ENCODE data around the gene CEACAM16. TPM values are rescaled to one million over a fixed set of nuclear protein-coding genes. Genes with fewer than 3 reads are reported as not detected.
"Not testable (repeated sequence)": the region's sequence is repeated elsewhere in the genome, so short reads cannot be mapped to it uniquely, and the experiment has no call there.

CEACAM16 gene
- total RNA-seq, 1 donor from 2014 or later, result not detected

DNA sequence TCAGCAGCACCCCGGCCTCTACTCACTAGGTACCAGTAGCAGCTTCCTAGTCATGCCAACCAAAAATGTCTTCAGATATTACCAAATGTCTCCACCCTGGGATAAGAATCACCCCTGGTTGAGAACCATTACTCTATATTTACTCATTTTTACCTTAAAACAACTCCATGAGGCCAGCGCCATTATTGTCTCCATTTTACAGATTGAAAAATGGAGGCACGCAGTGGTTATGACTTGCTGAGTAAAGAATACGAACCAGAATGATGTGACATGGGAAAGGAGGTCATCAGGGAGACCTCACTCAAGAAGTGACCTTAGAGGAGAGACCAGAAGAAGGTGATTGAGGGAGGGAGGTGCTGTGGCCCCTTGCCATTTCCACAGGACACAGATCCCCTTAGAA is 25.4 kb upstream of the CEACAM16 start:
- no peak for DNase-seq (ENCODE audit: low spot score in 2 of 2)
- no peak for FAIRE-seq

DNA sequence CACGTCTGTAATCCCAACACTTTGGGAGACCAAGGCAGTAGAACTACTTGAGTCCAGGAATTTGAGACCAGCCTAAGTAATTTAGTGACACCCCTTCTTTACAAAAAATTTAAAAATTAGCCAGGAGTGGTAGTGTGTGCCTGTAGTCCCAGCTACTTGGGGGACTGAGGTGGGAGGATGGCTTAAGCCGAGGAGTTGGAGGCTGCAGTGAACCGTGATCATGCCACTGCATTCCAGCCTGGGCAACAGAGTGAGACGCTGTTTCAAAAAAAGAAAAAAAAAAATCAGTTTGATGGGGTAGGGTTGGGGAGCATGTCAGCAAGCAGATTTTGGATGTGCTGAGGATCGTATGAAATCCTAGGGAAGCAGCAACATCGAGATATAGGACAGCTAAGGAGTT is 23.4 kb upstream of the CEACAM16 start:
- DNase-seq (ENCODE audit: low spot score in 2 of 2) (no peak), FAIRE-seq (no peak)

DNA sequence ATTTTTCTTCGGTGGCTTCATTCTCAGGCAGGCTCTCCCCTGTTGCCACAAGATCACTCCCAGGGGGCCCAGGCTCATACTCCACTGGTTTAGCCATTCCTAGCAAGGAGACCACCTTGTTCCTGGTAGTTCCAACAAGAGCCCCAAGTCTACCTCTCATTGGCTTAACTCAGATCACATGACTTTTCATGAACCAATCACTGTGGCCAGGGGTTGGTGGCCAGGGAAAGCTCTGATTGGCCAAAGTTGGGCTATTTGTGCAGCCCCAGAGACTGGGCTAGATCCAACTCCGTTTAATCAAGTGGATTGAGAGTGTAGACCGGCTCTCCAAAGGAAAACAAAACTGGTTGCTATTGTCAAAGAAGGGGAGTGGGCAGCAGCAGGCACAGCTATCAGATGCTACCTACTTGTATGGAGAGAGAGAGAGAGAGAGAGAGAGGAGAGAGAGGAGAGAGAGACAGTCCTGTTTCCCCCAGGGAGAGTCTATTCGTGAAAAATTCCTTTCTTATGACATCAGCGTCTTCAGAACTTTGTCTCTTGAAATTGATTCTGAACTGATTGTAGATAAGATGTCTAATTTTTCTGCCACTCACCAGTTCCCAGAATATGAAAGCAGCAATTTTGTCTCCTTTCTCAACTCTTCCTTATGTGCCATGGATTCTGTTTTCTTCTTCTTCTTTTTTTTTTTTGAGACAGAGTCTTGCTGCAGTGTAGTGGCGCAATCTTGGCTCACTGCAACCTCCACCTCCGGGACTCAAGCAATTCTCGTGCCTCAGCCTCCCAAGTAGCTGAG is 21.7 kb upstream of the CEACAM16 start:
- FAIRE-seq (no peak), DNase-seq (ENCODE audit: low spot score in 2 of 2) (no peak)

DNA sequence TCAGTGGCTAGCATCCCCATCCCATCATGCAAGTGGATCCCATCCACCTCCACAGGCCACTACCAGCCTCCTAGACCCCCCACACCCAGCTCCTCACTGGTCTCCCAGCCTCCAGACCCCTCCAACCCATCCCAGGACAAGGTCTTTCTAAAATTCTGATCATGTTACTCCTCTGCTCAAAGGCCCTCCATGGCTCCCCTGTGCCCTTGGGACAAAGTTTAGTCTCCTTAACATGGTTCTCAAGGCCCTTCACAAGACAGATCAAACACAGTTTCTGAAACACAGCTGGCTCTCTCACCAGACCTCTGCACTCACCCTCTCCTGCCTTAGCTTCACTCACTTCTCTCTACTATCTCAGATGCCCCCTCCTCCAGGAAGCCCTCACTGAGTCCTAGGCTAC is 18.4 kb upstream of the CEACAM16 start:
- FAIRE-seq, result no peak
- no peak for DNase-seq (ENCODE audit: low spot score in 2 of 2)

DNA sequence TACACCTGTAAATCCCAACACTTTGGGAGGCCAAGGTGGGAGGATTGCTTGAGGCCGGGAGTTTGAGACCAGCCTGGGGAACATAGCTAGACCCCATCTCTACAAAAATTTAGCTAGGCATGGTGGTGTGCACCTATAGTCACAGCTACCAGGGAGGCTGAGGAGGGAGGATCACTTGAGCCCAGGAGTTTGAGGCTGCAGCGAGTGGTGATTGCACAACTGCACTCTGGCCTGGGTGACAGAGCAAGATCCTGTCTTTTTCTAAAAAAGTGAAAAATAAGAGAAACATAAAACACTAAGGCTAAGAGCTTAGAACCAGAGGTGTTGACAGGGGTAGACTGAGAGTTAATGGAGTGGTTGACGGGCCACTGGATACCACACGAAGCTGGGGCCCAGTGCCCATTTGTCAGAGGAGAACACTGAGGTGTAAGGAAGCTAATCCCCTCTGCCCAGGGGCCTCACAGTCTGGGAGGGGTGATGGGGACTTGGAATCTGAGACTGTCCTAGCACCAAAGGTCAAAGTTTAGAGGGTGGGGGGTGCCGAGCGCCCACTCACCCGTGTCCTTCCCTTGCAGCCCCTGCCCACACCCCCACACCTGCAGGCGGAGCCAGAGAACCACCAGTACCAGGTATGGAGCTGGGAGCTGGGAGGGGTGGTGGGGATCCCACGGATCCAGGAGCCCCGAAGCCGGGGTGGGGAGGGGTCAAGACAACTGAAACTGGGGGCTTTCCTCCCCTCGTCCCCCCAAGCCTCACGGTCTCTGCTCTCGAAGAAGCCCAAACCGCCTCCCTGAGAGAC is 16.8 kb upstream of the CEACAM16 start:
- DNase-seq (ENCODE audit: low spot score in 2 of 2) (no peak), FAIRE-seq (no peak)

DNA sequence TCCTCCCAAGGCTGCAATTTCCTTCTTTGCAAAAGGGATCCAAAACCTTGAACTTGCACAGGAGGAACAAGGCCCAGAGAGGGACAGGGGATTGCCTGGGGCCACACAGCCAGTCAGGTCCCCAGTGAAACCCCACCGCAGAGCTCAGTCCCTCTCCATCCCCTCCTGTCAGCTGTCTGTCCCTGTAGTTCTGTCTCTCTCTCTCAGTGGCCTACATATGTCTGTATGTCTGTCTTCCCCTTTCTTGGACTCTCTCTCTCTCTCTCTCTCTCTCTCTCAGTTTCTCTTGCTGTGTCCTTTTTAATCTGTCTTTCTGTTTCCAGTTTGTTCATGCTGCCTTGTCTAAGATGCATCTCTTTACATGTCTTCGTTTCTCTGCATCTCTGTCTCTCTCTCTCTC is 16.1 kb upstream of the CEACAM16 start:
- FAIRE-seq (no peak), DNase-seq (ENCODE audit: low spot score in 2 of 2) (no peak)

DNA sequence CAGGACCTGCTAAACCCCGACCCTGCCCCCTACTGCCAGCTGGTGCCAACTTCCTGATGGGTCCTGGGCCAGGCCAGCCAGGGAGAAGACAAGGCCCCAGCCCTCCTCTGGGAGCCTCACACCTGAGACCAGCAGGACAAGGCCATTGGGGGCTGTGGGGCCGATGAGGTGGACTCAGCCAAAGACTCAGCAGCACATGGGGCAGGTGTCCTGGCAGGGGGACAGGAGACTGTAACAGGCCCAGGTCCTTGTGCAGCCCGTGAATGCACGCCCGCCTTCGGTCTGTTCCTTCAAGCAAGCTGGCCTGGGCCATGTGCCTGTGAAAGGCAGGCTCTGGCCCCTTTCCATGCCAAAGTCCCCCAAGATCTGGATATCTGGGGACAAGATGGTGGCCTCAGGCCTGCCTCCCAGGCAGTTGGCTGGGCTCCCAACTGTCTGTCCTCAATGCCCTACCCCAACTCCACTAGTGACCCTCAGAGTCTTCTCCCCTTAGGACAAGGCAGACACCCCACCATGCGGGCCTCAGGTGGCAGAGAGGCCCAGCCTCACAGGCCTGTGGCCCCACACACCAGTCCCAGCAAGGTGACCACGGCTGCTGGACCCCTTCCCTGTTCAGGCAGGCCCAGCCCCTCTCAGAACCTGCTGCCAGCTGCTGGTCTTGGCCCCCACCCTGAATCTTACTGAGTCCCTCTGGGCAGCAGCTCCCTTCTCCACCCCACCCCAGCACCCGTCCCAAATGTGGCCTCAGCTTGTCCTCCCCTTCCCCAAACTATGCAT is 15.3 kb upstream of the CEACAM16 start:
- DNase-seq (ENCODE audit: low spot score in 2 of 2), result no peak
- no peak for FAIRE-seq

DNA sequence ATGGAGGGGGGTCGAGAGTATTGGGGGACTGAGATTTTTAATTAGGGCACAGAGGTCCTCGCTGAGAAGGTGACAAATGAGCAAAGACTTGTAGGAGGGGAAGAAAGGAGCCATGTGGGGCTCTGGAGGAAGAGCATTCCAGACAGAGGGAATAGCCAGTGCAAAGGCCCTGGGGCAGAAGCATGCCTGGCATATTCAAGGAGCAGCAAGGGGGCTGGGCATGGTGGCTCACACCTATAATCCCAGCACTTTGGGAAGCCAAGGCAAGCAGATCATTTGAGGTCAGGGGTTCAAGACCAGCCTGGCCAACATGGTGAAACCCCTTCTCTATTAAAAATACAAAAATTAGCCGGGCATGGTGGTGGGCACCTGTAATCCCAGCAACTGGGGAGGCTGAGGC is 14.6 kb upstream of the CEACAM16 start:
- FAIRE-seq; DNase-seq (ENCODE audit: low spot score in 2 of 2): not testable (repeated sequence)

DNA sequence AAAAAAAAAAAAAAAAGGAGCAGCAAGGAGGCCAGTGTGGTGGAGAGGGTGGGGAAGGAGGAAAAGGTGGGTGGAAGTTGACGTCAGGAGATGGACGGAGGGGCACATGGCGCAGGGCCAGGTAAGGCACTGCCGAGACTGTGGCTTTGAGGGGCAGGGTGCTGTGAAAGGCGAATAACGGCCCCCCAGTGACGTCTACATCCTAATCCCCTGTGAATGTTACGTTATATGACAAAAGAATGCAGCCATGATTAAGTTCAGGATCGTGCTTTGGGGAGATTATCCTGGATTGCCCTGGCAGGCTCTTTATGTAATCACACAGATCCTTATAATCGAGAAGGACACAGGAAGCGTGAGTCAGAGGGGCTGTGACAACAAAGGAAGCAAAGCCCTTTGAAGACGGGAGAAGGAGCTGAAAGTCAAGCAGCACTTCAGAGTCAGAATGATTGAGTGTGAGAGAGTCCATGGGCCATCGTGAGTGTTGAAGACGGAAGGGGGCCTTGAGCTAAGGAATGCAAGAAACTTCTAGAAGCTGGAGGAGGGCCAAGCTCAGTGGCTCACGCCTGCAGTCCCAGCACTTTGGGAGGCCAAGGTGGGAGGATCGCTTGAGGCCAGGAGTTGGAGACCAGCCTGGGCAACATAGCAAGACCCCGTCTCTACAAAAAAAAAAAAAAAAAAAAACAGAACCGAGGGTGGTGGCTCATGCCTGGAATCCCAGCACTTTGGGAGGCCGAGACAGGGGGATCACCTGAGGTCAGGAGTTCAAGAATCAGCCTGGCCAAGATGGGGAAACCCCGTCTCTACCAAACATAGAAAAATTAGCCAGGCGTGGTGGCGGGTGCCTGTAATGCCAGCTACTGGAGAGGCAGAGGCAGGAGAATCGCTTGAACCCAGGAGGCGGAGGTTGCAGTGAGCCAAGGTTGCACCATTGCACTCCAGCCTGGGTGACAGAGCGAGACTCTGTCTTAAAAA is 13.8 kb upstream of the CEACAM16 start:
- DNase-seq (ENCODE audit: low spot score in 2 of 2) (no peak), FAIRE-seq (no peak)

DNA sequence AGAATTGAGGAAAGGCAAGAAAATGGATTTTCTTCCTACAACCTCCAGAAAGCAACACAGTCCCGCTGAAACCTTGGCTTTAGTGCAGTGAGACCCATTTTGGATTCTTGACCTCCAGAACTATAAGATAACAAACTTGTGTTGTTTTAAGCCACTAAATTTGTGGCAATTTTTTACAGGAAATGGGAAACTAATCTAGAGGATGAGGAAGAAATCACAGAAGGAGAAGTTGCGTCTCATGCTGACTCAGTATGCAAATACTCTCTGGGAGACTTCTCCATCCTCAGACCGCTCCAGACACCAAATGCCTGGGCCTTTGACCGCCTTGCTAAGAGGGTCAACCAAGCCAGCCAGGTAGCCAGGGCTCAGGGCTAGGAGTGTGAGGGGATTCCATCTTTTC is 13.1 kb upstream of the CEACAM16 start:
- FAIRE-seq (no peak), DNase-seq (ENCODE audit: low spot score in 2 of 2) (no peak)

DNA sequence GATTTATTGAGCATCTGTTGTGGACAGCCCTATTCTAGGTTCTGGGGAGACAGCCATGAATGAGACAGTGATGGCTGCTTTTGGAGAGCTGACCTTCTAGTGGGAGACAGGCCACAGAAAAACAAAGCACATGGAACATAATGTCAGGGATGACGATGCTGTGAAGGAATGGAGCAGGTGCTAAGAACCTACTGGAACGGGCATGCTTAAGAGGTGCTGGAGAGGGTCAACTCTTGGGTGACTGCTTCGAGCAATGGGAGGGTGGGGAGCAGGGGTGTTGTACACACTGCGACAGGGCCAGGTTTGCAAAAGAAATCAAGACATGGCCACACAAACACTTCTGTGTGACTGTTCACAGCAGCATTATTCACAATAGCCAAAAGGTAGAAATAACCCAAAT is 12.1 kb upstream of the CEACAM16 start:
- DNase-seq (ENCODE audit: low spot score in 2 of 2) (no peak), FAIRE-seq (no peak)

DNA sequence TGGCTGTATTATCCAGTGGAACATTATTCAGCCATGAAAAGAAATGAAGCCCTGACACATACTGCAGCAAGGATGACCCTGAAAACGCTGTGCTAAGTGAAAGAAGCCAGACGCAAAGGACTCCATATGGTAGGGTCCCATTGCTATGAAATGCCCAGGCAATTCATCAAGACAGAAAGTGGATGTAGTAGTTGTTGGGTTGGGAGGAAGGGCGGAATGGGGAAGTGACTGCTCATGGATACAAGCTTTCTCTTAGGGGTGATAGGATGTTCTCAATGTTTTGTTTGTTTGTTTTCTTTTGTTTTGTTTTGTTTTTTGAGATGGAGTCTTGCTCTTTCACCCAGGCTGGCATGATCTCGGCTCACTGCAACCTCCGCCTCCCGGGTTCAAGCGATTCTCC is 11.1 kb upstream of the CEACAM16 start:
- FAIRE-seq, result no peak
- DNase-seq (ENCODE audit: low spot score in 2 of 2), result no peak

DNA sequence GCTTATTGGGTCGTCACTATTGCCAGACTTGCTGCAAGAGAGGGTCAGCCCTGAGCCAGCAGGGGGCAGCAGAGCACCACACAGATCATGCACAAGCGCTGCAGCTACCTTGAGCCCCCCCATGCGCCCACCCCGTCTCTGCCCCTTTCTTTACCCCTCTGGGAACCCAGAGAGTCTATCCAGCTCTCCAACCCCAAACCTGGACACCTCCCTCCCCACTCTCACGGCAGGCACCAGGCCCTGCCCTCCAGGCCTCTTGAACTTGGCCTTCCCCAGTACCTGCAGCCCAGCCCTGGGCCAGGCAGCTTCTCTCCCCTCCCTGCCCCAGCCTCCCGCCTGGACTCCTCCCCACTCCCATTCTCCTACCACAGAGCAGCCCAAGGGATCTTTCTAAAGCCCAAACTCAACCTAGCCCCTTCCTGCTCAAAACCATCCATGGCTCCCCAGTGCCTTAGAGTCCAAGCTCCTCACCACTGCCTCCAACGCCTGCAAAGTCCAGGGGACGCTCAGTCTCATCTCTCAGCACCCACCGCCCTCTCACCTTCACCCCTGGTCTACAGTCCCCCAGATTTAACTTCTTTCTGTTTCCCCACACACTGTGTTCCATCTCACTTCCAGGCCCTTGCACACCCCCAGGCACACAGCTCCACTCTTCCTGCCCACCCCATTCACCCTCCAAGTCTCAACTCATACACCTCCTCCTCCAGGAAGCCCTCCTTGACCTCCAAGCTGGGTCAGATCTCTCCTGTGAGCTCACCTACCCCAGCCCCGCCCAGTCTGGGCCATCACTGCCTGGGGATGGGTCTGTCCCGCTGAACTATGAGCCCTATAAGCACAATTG is 9.4 kb upstream of the CEACAM16 start:
- peak in 1 of 2 donors; percentile 72 for DNase-seq (ENCODE audit: low spot score in 2 of 2)
- FAIRE-seq, result no peak

DNA sequence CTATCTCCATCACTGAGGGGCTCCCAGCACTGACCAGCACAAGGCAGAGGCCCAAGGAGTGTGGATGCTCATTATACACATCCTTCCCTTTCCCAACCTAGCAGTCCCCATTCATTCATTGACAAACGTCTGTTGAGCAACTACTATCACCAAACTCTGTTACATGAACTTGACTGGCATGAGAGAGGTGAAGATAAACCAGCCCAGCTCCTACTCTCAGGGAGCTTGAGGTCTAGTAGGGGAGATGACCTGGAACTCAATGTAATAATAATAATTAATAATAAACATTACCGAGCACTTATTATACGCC is 8.9 kb upstream of the CEACAM16 start:
- FAIRE-seq, result no peak
- DNase-seq (ENCODE audit: low spot score in 2 of 2), result no peak

DNA sequence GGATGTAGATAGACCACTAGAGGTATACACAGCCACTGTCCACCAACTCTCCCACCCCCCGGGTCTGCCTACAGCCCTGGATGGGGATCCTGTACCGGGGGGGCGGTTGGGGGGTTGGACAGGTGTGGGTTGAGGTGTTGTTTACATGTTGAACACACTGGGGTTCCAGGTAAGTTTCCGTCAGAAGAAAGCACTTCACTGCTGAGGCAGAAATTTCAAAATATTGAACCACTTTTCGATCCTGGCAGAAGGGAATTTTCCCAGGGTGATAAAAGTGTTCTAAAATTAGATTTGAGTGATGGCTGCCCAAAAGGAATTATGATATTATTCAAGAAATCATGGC is 6.6 kb upstream of the CEACAM16 start:
- DNase-seq (ENCODE audit: low spot score in 2 of 2), result no peak
- FAIRE-seq, result no peak

DNA sequence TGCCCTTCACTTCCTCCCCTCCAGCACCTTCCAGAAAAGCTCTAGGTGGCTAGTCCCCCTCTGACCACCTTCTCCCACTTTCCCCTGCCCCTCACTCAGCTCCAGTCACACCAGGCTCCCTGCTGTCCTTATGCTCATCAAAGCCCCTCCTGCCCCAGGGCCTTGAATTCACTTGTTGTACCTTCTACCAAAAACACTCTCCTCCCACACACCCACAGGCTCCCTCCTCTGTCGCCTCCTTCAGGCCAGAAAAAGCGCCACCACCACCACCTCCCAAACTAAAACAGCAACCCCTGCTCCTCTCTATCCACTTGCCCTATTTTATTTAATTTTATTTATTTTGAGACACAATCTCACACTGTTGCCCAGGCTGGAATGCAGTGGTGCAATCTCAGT is 4.8 kb upstream of the CEACAM16 start:
- no peak for DNase-seq (ENCODE audit: low spot score in 2 of 2)
- FAIRE-seq, result no peak

DNA sequence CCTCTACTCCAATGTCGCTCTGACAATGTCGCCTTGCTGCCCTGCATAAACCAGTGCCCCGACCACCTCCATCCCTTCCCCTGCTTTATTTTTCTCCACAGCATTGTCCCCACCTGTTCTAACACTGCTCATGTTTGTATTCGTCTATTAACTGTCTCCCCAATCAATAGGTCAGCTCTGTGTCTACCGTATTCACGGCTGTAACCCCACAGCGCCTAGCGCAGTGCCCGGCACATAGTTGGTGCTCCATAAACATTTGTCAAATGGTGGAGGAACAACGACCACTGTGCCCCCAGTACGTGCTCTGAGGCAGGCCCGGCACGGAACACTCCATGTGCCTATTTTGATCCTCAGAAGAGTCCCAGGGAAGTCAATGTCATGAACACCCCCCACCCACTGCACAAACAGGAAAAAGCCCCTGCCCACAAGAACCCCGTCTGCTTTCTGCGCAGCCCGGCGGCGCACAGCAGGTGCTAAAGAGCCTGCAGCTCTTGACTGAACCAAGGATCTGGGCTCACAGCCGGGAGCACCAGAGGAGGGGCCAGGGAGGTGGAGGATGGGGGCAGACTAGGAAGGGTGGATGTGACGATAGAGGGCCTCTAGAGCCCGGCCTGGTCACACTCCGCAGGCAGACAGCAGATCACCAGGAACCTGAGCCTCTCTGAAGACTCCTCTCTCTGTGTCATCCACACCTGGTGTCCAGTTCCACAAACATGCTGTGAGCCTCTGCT is 1.8 kb upstream of the CEACAM16 start:
- no peak for FAIRE-seq
- no peak for DNase-seq (ENCODE audit: low spot score in 2 of 2)

DNA sequence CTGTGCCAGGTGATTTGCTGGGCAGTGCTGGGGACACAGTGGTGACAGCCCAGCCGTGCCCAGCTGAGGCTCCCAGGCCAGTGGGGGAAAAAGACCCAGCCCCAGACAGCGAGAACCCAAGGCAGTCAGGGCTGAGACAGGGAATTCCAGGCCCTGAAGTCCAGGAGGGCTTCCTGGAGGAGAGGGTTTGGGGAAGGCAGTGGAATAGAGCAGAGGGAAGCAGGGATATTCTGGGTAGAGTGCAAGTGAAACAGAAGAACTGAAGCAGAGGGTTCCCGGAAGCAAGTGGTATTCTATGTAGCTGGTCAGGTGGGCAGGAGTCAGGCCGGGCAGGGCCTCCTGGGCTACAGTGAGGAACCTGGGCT is 1.3 kb upstream of the CEACAM16 start:
- no peak for DNase-seq (ENCODE audit: low spot score in 2 of 2)
- FAIRE-seq, result no peak

DNA sequence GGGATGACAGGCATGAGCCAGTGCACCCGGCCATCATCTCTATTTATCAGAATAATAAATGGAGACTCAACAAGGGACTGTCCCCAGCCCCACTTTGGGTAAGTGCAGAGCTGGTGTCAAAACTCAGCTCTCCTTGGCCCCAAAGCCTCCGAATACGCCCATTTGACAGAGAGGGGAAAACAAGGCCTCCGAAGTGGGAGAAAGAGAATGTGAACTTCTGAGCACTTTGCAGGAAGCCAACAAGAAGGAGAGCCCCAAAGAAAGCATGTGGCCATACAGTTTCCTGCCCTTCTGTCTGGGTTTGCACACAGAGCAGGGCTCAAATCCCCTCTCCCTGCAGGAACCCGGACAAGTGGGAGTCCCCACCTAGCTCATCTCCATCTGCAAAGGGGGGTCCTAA is 1.6 kb downstream of the CEACAM16 start:
- DNase-seq (ENCODE audit: low spot score in 2 of 2), result no peak
- no peak for FAIRE-seq

All from frontal cortex (tissue), 4 donors.